HG03354 (cell line): ENCODE results near the gene LIPN.

Experiments
- ATAC-seq: cut with Tn5 transposase; IDR thresholded peaks from one replicate; pipeline ENCODE4 v1.9.1; 2021; ENCODE audit warnings: mild to moderate bottlenecking; ENCODE audit not compliant: unreplicated experiment, poor library complexity, severe bottlenecking

Gene LIPN

GRCh38 chr10:88781206-88781605, 21.4 kb downstream of the LIPN start:
- ATAC-seq: no peak

GRCh38 chr10:88782222-88782621, 22.4 kb downstream of the LIPN start:
- ATAC-seq: no peak

GRCh38 chr10:88783724-88784123, 23.9 kb downstream of the LIPN start:
- ATAC-seq: no peak

GRCh38 chr10:88786032-88786770, 26.4 kb downstream of the LIPN start:
- no peak for ATAC-seq

GRCh38 chr10:88787463-88787862, 27.6 kb downstream of the LIPN start:
- ATAC-seq: no peak

- no peak for ATAC-seq
These were observed 29.1 kb downstream of the LIPN start for GRCh38 chr10:88788924-88789323.

- ATAC-seq: no peak
These were observed 32.1 kb downstream of the LIPN start for GRCh38 chr10:88791924-88792323.

GRCh38 chr10:88792661-88793060, 32.8 kb downstream of the LIPN start:
- no peak for ATAC-seq

GRCh38 chr10:88793712-88794299, 34.0 kb downstream of the LIPN start:
- ATAC-seq: no peak

GRCh38 chr10:88794731-88795130, 34.9 kb downstream of the LIPN start:
- no peak for ATAC-seq

GRCh38 chr10:88800152-88801125, 40.6 kb downstream of the LIPN start:
- no peak for ATAC-seq

GRCh38 chr10:88802523-88803285, 42.9 kb downstream of the LIPN start, which contains the start of gene LIPM:
TSS of gene LIPM (plus strand) at chr10:88802730. CDS start at chr10:88802897, 167 bp downstream.
- ATAC-seq: no peak

- ATAC-seq: no peak
These were observed 43.8 kb downstream of the LIPN start for GRCh38 chr10:88803641-88804040.

- no peak for ATAC-seq
These were observed 44.4 kb downstream of the LIPN start for GRCh38 chr10:88804083-88804812.

- no peak for ATAC-seq
These were observed 45.5 kb downstream of the LIPN start for GRCh38 chr10:88805361-88805760.

- ATAC-seq: no peak
These were observed 46.1 kb downstream of the LIPN start for GRCh38 chr10:88805924-88806323.

GRCh38 chr10:88809621-88810020, 49.8 kb downstream of the LIPN start:
- ATAC-seq: no peak

GRCh38 chr10:88810196-88810961, 50.6 kb downstream of the LIPN start:
- peak; percentile 61 for ATAC-seq
